ENCODE measurements around the gene PYGM.

DNA sequence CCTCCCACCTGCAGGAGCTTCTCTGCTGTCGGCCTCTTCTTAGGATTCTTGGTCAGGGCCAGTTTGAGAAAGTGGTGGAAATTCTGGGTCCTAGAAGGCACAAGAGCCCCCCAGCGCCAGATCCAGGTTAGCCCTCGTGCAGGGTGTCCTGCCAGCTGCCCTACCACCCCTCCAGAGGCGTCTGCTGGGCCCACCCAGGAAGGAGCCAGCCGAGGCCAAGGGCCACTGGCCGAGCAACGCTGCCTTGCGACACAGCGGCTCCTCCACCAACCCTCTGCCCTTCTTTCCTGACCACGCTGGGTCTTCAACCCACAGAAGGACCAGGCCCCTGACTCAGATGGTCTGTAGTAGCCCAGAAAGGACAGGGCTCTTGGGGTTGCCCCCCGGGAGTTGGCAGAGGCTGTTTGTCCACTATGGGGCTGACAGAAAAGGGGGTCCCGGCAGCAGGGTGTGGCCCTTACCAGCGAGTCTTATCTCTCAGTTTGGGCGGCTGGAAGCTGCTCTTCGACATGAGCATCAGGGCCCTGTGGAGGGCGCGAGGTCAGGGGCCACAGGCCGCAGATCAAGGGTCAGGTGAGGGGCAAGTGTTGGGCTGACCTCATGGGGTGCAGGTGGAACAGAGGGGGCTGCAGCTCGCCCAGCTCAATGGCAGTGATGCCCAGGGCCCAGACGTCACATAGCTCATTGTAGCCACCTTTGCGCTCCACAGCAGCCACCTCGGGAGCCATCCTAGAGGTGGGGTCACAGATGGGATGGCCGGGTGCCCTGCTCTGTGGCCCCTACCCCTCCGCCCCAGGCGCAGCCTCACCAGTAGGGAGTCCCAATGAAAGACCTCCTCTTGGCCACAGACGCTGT lies 40.8 kb upstream of the PYGM start:
- TF ChIP-seq, protein P1, sequence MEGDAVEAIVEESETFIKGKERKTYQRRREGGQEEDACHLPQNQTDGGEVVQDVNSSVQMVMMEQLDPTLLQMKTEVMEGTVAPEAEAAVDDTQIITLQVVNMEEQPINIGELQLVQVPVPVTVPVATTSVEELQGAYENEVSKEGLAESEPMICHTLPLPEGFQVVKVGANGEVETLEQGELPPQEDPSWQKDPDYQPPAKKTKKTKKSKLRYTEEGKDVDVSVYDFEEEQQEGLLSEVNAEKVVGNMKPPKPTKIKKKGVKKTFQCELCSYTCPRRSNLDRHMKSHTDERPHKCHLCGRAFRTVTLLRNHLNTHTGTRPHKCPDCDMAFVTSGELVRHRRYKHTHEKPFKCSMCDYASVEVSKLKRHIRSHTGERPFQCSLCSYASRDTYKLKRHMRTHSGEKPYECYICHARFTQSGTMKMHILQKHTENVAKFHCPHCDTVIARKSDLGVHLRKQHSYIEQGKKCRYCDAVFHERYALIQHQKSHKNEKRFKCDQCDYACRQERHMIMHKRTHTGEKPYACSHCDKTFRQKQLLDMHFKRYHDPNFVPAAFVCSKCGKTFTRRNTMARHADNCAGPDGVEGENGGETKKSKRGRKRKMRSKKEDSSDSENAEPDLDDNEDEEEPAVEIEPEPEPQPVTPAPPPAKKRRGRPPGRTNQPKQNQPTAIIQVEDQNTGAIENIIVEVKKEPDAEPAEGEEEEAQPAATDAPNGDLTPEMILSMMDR (IDR thresholded peaks at IDR 0.05): no peak
- TF ChIP-seq POLR2A (IDR thresholded peaks at IDR 0.05): no peak

All from lower leg skin (tissue), 3 donors.